Ovary (tissue), 3 donors: Measurements from ENCODE around the gene PARP9.

Source experiments
- CTCF ChIP-seq, 3 donors: fragments of 450-650 bp in 2 of 3; fragments of 200-600 bp in 1 of 3; IDR thresholded peaks; one replicate each; pipeline versions ENCODE4 v1.5.1 to v1.8.0; 2016 to 2022; ENCODE audit warnings: antibody characterized with exemption in 3 of 3, mild to moderate bottlenecking in 1 of 3
- EP300 ChIP-seq: sonication (generic); formaldehyde crosslinking; IDR thresholded peaks from one replicate; pipeline ENCODE4 v1.6.1; 2017; ENCODE audit warnings: antibody characterized with exemption
- donor health status: DM: no; HTN: no; CAD: no.

GRCh38 chr3:122533931-122534334, 30.2 kb downstream of the PARP9 start:
- TF ChIP-seq EP300 (no peak), CTCF (IDR thresholded peaks at IDR 0.05) (no peak)
